Osteocyte (in vitro differentiated cells): ENCODE data around the gene KRTAP5-2. TPM values are rescaled to one million over a fixed set of nuclear protein-coding genes. Genes with fewer than 3 reads are reported as not detected.

Experiments used
- DNase-seq: peaks from one replicate; pipeline ENCODE4 v3.0.0; 2021; ENCODE audit warnings: mixed read lengths; ENCODE audit not compliant: unreplicated experiment; ENCODE audit errors: extremely low spot score
- H3K27ac Mint-ChIP-seq: one replicate; pipeline ENCODE4 v1.8.0; 2021; ENCODE audit warnings: mild to moderate bottlenecking, mixed read lengths; ENCODE audit not compliant: unreplicated experiment
- H3K27me3 Mint-ChIP-seq: one replicate; pipeline ENCODE4 v1.8.0; 2021; ENCODE audit warnings: mixed read lengths; ENCODE audit not compliant: unreplicated experiment
- H3K36me3 Mint-ChIP-seq: one replicate; pipeline ENCODE4 v1.8.0; 2021; ENCODE audit warnings: mixed read lengths; ENCODE audit not compliant: unreplicated experiment
- H3K4me1 Mint-ChIP-seq: one replicate; pipeline ENCODE4 v1.8.0; 2021; ENCODE audit warnings: mixed read lengths; ENCODE audit not compliant: unreplicated experiment
- H3K4me3 Mint-ChIP-seq: one replicate; pipeline ENCODE4 v1.8.0; 2021; ENCODE audit warnings: mild to moderate bottlenecking, moderate library complexity, mixed read lengths; ENCODE audit not compliant: unreplicated experiment
- H3K9me3 Mint-ChIP-seq: one replicate; pipeline ENCODE4 v1.8.0; 2021; ENCODE audit warnings: mixed read lengths; ENCODE audit not compliant: unreplicated experiment
- CTCF ChIP-seq: fragments of 200-600 bp; sonication (generic); IDR thresholded peaks from 2 replicates; pipeline ENCODE4 v1.5.0; 2021; ENCODE audit warnings: antibody characterized with exemption, mild to moderate bottlenecking, moderate library complexity
- total RNA-seq: library from RNA; stranded (reverse); gene quantifications from 2 replicates; pipeline ENCODE4 v1.2.1, GENCODE V29; 2021

KRTAP5-2 gene
- total RNA-seq, 1 donor from 2014 or later, result not detected

- TF ChIP-seq CTCF, result no peak
- Mint-ChIP-seq H3K36me3 (peaks cover 1% of the 10 kb centered on the region), H3K4me3 (no peak overlapping the region), H3K4me1 (peaks cover 15% of the 10 kb centered on the region), H3K9me3 (no peaks in the 10 kb centered on the region), H3K27me3 (no peaks in the 10 kb centered on the region), H3K27ac (no peak overlapping the region)
- no peak for DNase-seq
Measured at GRCh38 chr11:1567052-1567720, 30.9 kb downstream of the KRTAP5-2 start.

- Mint-ChIP-seq H3K27me3 (no peaks in the 10 kb centered on the region), H3K4me1 (peaks cover 15% of the 10 kb centered on the region), H3K9me3 (no peaks in the 10 kb centered on the region), H3K27ac (no peak overlapping the region), H3K36me3 (peaks cover 4% of the 10 kb centered on the region), H3K4me3 (no peak overlapping the region)
- no peak for TF ChIP-seq CTCF
- DNase-seq, result no peak
Measured at GRCh38 chr11:1566381-1567051, 31.6 kb downstream of the KRTAP5-2 start.

GRCh38 chr11:1565904-1566247, 32.2 kb downstream of the KRTAP5-2 start:
- TF ChIP-seq CTCF, result no peak
- no peak for DNase-seq
- H3K9me3 Mint-ChIP-seq, result no peaks in the 10 kb centered on the region
- H3K4me1 Mint-ChIP-seq, result peaks cover 15% of the 10 kb centered on the region
- H3K36me3 Mint-ChIP-seq, result peaks cover 4% of the 10 kb centered on the region
- no peaks in the 10 kb centered on the region for H3K27me3 Mint-ChIP-seq
- no peak overlapping the region for H3K4me3 Mint-ChIP-seq
- no peak overlapping the region for H3K27ac Mint-ChIP-seq

- no peaks in the 10 kb centered on the region for H3K9me3 Mint-ChIP-seq
- no peaks in the 10 kb centered on the region for H3K27me3 Mint-ChIP-seq
- no peak overlapping the region for H3K27ac Mint-ChIP-seq
- H3K36me3 Mint-ChIP-seq, result peaks cover 4% of the 10 kb centered on the region
- peaks cover 13% of the 10 kb centered on the region for H3K4me1 Mint-ChIP-seq
- no peak for TF ChIP-seq CTCF
- no peak overlapping the region for H3K4me3 Mint-ChIP-seq
- no peak for DNase-seq
Measured at GRCh38 chr11:1565173-1565903, 32.8 kb downstream of the KRTAP5-2 start.
